Kasumi-1 (cell line): ENCODE data around the gene XPO6.
"Not testable (repeated sequence)": the region's sequence is repeated elsewhere in the genome, so short reads cannot be mapped to it uniquely, and the experiment has no call there.

Experiments
- DNase-seq, 2 experiments: peaks; one replicate each; lab custom pipeline; 2025; lab: John Stamatoyannopoulos, UW

Gene XPO6

GRCh38 chr16:28151180-28151579 lies 60.6 kb downstream of the XPO6 start:
- no peak for DNase-seq

- DNase-seq, result peak; percentile 36 to 42
These were observed 62.5 kb downstream of the XPO6 start for GRCh38 chr16:28149011-28149888.

GRCh38 chr16:28146536-28146935 lies 65.2 kb downstream of the XPO6 start:
- DNase-seq, result no peak

GRCh38 chr16:28145796-28146195 lies 66.0 kb downstream of the XPO6 start:
- no peak for DNase-seq

- no peak for DNase-seq
These were observed 70.8 kb downstream of the XPO6 start for GRCh38 chr16:28140788-28141618.

- no peak for DNase-seq
These were observed 72.2 kb downstream of the XPO6 start for GRCh38 chr16:28139530-28139929.

- DNase-seq, result no peak
These were observed 74.9 kb downstream of the XPO6 start for GRCh38 chr16:28136751-28137434.

- DNase-seq, result no peak
These were observed 78.1 kb downstream of the XPO6 start for GRCh38 chr16:28133666-28134065.

GRCh38 chr16:28131743-28132393 lies 79.9 kb downstream of the XPO6 start:
- DNase-seq, result no peak

GRCh38 chr16:28131181-28131580 lies 80.6 kb downstream of the XPO6 start:
- DNase-seq, result no peak

GRCh38 chr16:28130099-28131088 lies 81.4 kb downstream of the XPO6 start:
- DNase-seq, result no peak

GRCh38 chr16:28126684-28127620 lies 84.8 kb downstream of the XPO6 start:
- no peak for DNase-seq

GRCh38 chr16:28125592-28125991 lies 86.2 kb downstream of the XPO6 start:
- no peak for DNase-seq

- no peak for DNase-seq
These were observed 90.2 kb downstream of the XPO6 start for GRCh38 chr16:28121527-28121926.

GRCh38 chr16:28120754-28121153 lies 91.0 kb downstream of the XPO6 start:
- no peak for DNase-seq

- no peak for DNase-seq
These were observed 93.1 kb downstream of the XPO6 start for GRCh38 chr16:28118637-28119036.

- no peak for DNase-seq
These were observed 94.6 kb downstream of the XPO6 start for GRCh38 chr16:28117168-28117565.

- DNase-seq, result not testable (repeated sequence)
These were observed 95.9 kb downstream of the XPO6 start for GRCh38 chr16:28115866-28116265.

GRCh38 chr16:28112908-28113307 lies 98.9 kb downstream of the XPO6 start:
- DNase-seq, result no peak

- DNase-seq, result no peak
These were observed 100.8 kb downstream of the XPO6 start for GRCh38 chr16:28110977-28111376.
